HL-60 (cell line): ENCODE results near the gene GVQW3.

ENCODE experiments used
- CTCF ChIP-seq: IDR thresholded peaks from one replicate; pipeline ENCODE4 v1.5.1; 2011; ENCODE audit warnings: low read length, control low read depth, inconsistent platforms; ENCODE audit not compliant: insufficient read depth
- GABPA ChIP-seq: IDR thresholded peaks from 2 replicates; pipeline ENCODE4 v1.6.1; 2012; ENCODE audit warnings: low read depth
- POLR2AphosphoS5 ChIP-seq: IDR thresholded peaks from 2 replicates; pipeline ENCODE4 v1.6.1; 2012; ENCODE audit warnings: low read depth
- REST ChIP-seq: IDR thresholded peaks from 2 replicates; pipeline ENCODE4 v1.6.1; 2012; ENCODE audit warnings: low read depth; ENCODE audit not compliant: insufficient replicate concordance

GRCh38 chr11:76448506-76448905, 67.4 kb downstream of the GVQW3 start:
- TF ChIP-seq CTCF (no peak), POLR2AphosphoS5 (no peak), GABPA (no peak), REST (no peak)
